B cell (primary cell): ENCODE results near the gene MRPL14. TPM values are rescaled to one million over a fixed set of nuclear protein-coding genes. Genes with fewer than 3 reads are reported as not detected.

Experiments used
- ATAC-seq: fragments of 200-7000 bp; cut with Tn5 transposase; one replicate; pipeline ENCODE4 v1.10.0; 2021; ENCODE audit warnings: low read depth, mild to moderate bottlenecking, moderate number of reproducible peaks, moderate library complexity
- CTCF ChIA-PET: fragments of 350-600 bp; sonication (Branson Sonifier 250); formaldehyde crosslinking; loops from one replicate; lab custom pipeline; 2021; ENCODE audit warnings: antibody characterized with exemption, inconsistent platforms; lab: Charles Lee
- POLR2A ChIA-PET: fragments of 350-600 bp; sonication (Branson Sonifier 250); formaldehyde crosslinking; loops from one replicate; lab custom pipeline; 2021; ENCODE audit warnings: antibody characterized with exemption; lab: Charles Lee
- DNase-seq: peaks from one replicate; pipeline ENCODE4 v3.0.0; 2013
- H2AFZ ChIP-seq: 2 replicates; pipeline ENCODE4 v1.6.1; 2012; ENCODE audit warnings: mild to moderate bottlenecking, low read depth, low read length; ENCODE audit not compliant: insufficient read depth, poor library complexity, severe bottlenecking
- H3K27ac ChIP-seq, 2 donors: 1 replicate in 1 of 2; 2 replicates in 1 of 2; pipeline ENCODE4 v1.5.1; 2012 to 2013; ENCODE audit warnings: low read length in 2 of 2, mild to moderate bottlenecking in 2 of 2, moderate library complexity in 1 of 2
- H3K27me3 ChIP-seq, 4 experiments: fragments of 200-600 bp in 1 of 4; sonication (generic) in 1 of 4; replicated peaks in 1 of 4; 1 replicate in 2 of 4; 2 replicates in 2 of 4; pipeline versions ENCODE4 v1.6.1 to v1.7.0; 2013 to 2016; ENCODE audit warnings: low read length in 3 of 4, mild to moderate bottlenecking in 2 of 4, mixed read lengths in 1 of 4, moderate library complexity in 1 of 4; ENCODE audit not compliant: insufficient read depth in 4 of 4, control insufficient read depth in 3 of 4; ENCODE audit errors: control extremely low read depth in 1 of 4
- H3K36me3 ChIP-seq, 2 experiments: replicated peaks in 1 of 2; 1 replicate in 1 of 2; 2 replicates in 1 of 2; pipeline versions ENCODE4 v1.6.1 to v1.7.1; 2013; ENCODE audit warnings: low read length in 1 of 2; ENCODE audit not compliant: insufficient read depth in 2 of 2, control insufficient read depth in 1 of 2; ENCODE audit errors: control extremely low read depth in 1 of 2, extremely low read depth in 1 of 2
- H3K4me1 ChIP-seq, 2 donors: fragments of 200-600 bp in 1 of 2; sonication (generic) in 1 of 2; 1 replicate in 1 of 2; 2 replicates in 1 of 2; pipeline versions ENCODE4 v1.5.1 to v1.6.1; 2013 to 2017; ENCODE audit warnings: low read length in 2 of 2; ENCODE audit not compliant: control insufficient read depth in 2 of 2, insufficient read depth in 2 of 2
- H3K4me2 ChIP-seq: replicated peaks from 2 replicates; pipeline ENCODE3; 2012; ENCODE audit warnings: mild to moderate bottlenecking, low read depth, low read length; ENCODE audit not compliant: poor library complexity, severe bottlenecking
- H3K4me3 ChIP-seq, 5 experiments: fragments of 200-600 bp in 1 of 5; sonication (generic) in 1 of 5; 1 replicate in 3 of 5; 2 replicates in 2 of 5; pipeline versions ENCODE4 v1.5.1 to v1.7.0; 2011 to 2016; ENCODE audit warnings: low read length in 4 of 5, mild to moderate bottlenecking in 4 of 5, low read depth in 2 of 5, control low read depth in 1 of 5, moderate library complexity in 1 of 5; ENCODE audit not compliant: insufficient read depth in 1 of 5; ENCODE audit errors: control extremely low read depth in 1 of 5, extremely low read depth in 1 of 5
- H3K79me2 ChIP-seq: fragments of 200-600 bp; sonication (generic); one replicate; pipeline ENCODE4 v1.6.0; 2016; ENCODE audit warnings: low read length; ENCODE audit not compliant: control insufficient read depth, insufficient read depth
- H3K9ac ChIP-seq: fragments of 200-600 bp; sonication (generic); 2 replicates; pipeline ENCODE4 v1.6.1; 2017; ENCODE audit warnings: mild to moderate bottlenecking, low read length, moderate library complexity
- H3K9me3 ChIP-seq, 3 donors: one replicate each; pipeline versions ENCODE4 v1.6.1 to v1.7.1; 2013; ENCODE audit warnings: low read length in 2 of 3; ENCODE audit not compliant: control insufficient read depth in 2 of 3, insufficient read depth in 1 of 3; ENCODE audit errors: control extremely low read depth in 1 of 3
- H4K20me1 ChIP-seq: 2 replicates; pipeline ENCODE4 v1.6.0; 2012; ENCODE audit warnings: mild to moderate bottlenecking, low read length; ENCODE audit not compliant: insufficient read depth, control insufficient read depth, poor library complexity, severe bottlenecking
- H3K27ac Mint-ChIP-seq: one replicate; pipeline ENCODE4 v1.8.0; 2021; ENCODE audit warnings: mixed read lengths
- H3K27me3 Mint-ChIP-seq: one replicate; pipeline ENCODE4 v1.8.0; 2021; ENCODE audit warnings: mixed read lengths
- H3K4me1 Mint-ChIP-seq: one replicate; pipeline ENCODE4 v1.8.0; 2021; ENCODE audit warnings: mixed read lengths
- H3K4me3 Mint-ChIP-seq: one replicate; pipeline ENCODE4 v1.8.0; 2021; ENCODE audit warnings: mixed read lengths
- H3K9me3 Mint-ChIP-seq: one replicate; pipeline ENCODE4 v1.8.0; 2022; ENCODE audit warnings: mixed read lengths; ENCODE audit not compliant: insufficient read depth
- CTCF ChIP-seq: fragments of 200-600 bp; IDR thresholded peaks from one replicate; pipeline ENCODE4 v1.8.0; 2022; ENCODE audit warnings: antibody characterized with exemption, mild to moderate bottlenecking
- EZH2 ChIP-seq: IDR thresholded peaks from 2 replicates; pipeline ENCODE4 v1.6.1; 2012; ENCODE audit warnings: borderline replicate concordance, low read depth, mild to moderate bottlenecking, moderate library complexity, low read length; ENCODE audit not compliant: insufficient read depth, poor library complexity, severe bottlenecking
- WGBS: methylation state at CpG from one replicate; pipeline ENCODE4 v1.1.5; 2013; ENCODE audit warnings: missing lambda C conversion rate; ENCODE audit not compliant: insufficient coverage; 5-methylcytosine and 5-hydroxymethylcytosine counted together
- intact Hi-C: fragments of 100-400 bp; cut with micrococcal nuclease; formaldehyde crosslinking; loops from one replicate; pipeline ENCODE4 v1.10.0; 2022
- polyA plus RNA-seq: library from polyadenylated mRNA; depleted of rRNA; stranded (reverse); fragments of >200 nt; gene quantifications from 2 replicates; pipeline ENCODE4 v1.2.3, GENCODE V29; 2012
- total RNA-seq, 2 donors: library from RNA; stranded (reverse); fragments of 120-200 nt in 1 of 2; gene quantifications; 1 replicate in 1 of 2; 2 replicates in 1 of 2; pipeline versions ENCODE4 v1.2.3 to v1.2.4, GENCODE V29; 2013 to 2022

MRPL14 gene
- total and polyA plus RNA-seq, 2 donors (not counting 1 experiment from before 2014, with no cell fraction given): 16.7 to 23.5 TPM

GRCh38 chr6:44071670-44072451, 55.4 kb downstream of the MRPL14 start:
- H3K4me1 ChIP-seq: peaks cover 19 to 23% of the 10 kb centered on the region in 2 donors
- H3K36me3 ChIP-seq: no peaks in the 10 kb centered on the region
- H3K4me2 ChIP-seq: no peak overlapping the region
- Mint-ChIP-seq H3K4me3 (peak overlapping the region; percentile 73), H3K27ac (no peak overlapping the region), H3K4me1 (peaks cover 17% of the 10 kb centered on the region), H3K9me3 (no peaks in the 10 kb centered on the region), H3K27me3 (peaks cover 41% of the 10 kb centered on the region)
- H3K9ac ChIP-seq: no peak overlapping the region
- no peak for DNase-seq
- POLR2A ChIA-PET: no interaction called here
- no peak overlapping the region for H3K27ac ChIP-seq
- no peaks in the 10 kb centered on the region for H4K20me1 ChIP-seq
- CTCF ChIA-PET: interaction anchor here (0.7 to 9.1 kb wide), 5 partner anchors 25 to 393 kb away, joined by 3 to 128 read pairs (median 5); partner anchors contain the start of gene VEGFA
- H3K79me2 ChIP-seq: no peaks in the 10 kb centered on the region
- H2AFZ ChIP-seq: no peak overlapping the region
- WGBS: 95% methylated on average over 4 of the region's 8 CpGs
- no peak overlapping the region for H3K4me3 ChIP-seq
- intact Hi-C loops: loop anchor here (5.0 kb wide), 1 partner anchor 70 kb away; no protein-coding TSS in a partner anchor
- TF ChIP-seq CTCF (no peak), EZH2 (no peak)
- no peak for ATAC-seq
- peaks cover 0 to 2% (median 0%) of the 10 kb centered on the region in 3 donors for H3K9me3 ChIP-seq
- peaks cover 0 to 42% (median 14%) of the 10 kb centered on the region in 4 experiments for H3K27me3 ChIP-seq
